GM21825 (cell line): Measurements from ENCODE around the gene NDRG4.

Source experiments
- ATAC-seq: cut with Tn5 transposase; IDR thresholded peaks from one replicate; pipeline ENCODE4 v1.9.1; 2021; ENCODE audit warnings: mild to moderate bottlenecking, moderate library complexity; ENCODE audit not compliant: unreplicated experiment

NDRG4 gene

DNA sequence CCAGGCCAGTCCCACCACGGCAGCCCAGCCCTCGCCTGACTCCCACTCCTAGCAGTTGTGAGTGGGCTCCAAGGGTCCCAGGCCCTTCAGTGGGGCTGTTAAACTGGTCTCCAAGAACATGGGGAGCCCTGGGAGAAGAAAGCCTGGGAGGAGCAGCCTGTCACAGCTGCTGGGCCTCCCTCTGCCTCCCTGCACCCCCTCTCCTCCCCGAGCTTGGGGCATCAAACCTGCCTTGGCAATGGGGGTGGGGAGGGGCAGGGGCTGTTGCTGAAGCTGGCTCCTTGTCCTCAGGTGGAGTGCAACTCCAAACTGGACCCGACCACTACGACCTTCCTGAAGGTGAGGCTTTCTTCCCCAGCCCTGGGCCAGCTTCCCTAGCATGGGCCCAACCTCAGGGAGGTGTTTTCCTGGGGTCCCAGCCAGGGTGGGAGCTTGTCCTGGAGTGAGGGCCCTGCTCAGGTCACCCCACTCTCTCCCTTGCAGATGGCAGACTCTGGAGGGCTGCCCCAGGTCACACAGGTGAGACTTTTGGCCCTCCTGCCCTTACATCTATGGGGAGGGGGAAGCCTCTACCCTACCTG is 8.8 kb downstream of the NDRG4 start:
- ATAC-seq, result no peak

GRCh38 chr16:58509256-58510096 is 9.5 kb downstream of the NDRG4 start:
- no peak for ATAC-seq

DNA sequence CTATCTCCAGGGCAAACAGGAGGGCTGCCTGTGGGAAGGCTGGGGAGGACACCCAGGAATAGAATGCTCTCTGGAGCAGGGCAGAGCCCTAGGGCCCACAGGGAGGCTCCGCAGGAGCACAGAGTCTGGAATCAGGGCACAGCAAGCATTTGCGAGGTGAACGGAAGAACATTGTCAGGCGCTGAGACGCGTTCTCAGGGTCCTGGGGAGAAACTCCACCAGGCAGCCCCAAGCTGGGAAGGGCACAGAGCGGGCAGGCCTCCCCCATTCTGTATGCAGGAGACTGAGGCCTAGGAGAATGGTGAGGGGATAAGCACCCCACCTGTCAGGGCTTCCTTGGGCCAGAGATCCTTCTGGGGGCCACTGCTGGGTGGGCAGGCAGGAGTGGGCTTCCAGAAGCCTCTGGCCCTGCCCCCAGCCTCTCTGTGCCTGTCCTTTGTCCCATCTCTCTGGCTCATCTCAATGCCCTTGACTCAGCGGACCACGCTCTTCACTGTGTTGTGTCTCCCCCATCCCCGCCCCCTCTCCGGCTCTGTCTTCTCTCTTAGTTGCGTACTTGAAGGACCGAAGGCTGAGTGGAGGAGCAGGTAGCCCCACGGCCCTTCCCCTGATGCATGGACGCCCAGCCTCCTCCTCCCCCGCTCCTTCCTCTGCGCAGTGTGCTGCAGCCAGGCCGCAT is 10.3 kb downstream of the NDRG4 start:
- ATAC-seq, result no peak

DNA sequence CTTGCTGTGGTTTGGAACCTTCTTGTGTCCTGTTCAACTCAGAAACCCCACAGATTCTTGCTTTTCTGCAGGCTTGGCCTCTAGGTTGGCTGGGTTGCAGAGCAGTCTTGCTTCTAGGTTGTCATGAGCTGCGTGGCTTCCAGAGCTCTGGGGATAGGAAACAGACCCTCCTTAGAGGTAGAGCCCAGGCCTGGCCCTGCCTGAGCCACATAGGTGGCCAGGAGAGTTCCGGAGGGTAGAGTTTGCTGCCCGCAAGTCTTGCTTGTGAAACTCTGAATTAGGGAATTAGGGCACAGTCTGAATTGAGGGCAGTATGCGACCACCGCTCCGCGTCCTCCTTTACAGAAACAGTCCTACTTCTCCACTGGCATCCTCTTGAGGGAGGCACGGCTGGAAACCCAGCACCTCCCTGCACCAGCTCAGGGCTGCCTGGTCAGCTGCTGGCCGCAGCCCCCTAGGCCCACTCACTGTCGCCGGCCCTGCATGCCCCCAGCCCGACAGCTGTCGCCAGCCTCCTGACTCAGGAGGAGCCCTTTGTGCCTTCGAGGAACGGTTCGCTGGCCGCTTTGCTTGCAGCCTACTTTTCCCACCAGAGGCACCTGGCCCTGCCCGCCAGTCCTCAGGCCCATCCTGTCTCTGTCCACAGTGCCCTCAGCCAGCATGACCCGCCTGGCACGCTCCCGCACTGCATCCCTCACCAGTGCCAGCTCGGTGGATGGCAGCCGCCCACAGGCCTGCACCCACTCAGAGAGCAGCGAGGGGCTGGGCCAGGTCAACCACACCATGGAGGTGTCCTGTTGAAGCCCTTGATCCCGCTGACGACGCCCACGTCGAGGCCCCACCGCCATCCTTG is 11.1 kb downstream of the NDRG4 start:
- no peak for ATAC-seq

GRCh38 chr16:58511933-58512815 is 12.2 kb downstream of the NDRG4 start:
- ATAC-seq, result no peak

DNA sequence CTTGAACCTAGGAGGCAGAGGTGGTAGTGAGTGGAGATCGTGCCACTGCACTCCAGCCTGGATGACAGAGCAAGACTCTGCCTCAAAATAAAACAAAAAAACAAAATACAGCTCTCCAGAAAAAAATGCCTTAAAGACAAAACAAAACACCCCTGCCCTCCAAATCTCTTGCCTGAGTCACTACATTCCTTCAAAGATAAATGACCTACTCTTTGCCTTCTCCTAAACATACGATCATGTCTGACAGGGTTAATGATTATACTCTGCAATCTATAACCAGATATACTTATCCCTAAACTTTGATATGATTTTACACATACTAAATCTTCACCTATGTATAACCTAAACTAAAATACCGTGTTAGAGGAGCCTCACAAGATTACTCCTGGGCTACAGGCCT is 13.9 kb downstream of the NDRG4 start:
- no peak for ATAC-seq

DNA sequence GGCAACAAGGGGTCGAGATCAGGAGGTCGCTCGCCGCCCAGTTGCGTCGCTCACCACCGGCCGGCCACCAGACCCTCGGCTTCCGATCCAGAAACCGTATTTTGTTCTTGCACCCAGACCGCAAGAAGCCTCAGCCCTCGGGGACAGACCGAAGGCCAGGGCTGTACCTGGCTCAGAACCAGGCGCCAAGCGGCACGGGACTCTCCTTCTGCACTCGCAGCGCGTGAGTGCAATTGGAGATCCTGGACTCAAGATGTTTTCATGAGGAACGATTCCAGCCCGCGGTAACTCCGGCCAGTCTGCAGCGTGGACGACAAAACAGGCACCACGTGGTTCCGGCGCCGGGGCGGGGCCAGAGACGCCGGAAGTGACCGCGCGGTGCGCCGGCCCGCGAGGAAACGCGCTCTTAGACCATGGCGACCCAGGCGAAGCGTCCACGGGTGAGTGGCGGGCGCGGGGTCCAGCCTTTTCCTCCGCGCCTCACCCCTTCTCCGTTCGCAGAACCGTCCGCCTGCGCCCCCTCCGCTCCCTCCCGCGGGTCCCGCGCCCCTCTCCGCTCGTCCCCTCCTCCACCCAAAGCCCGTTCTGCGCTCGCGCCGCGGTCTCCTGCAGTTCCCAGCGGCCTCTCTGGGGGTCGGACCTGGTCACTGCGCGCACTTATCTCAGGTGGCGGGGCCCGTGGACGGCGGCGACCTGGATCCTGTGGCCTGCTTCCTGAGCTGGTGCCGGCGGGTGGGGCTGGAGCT is 15.4 kb downstream of the NDRG4 start, which contains the start of gene SETD6:
Gene SETD6 (plus strand): TSS at position 393 of the 746 bp plus-strand sequence. CDS start 21 bp downstream, at position 414.
- ATAC-seq, result peak; percentile 67

DNA sequence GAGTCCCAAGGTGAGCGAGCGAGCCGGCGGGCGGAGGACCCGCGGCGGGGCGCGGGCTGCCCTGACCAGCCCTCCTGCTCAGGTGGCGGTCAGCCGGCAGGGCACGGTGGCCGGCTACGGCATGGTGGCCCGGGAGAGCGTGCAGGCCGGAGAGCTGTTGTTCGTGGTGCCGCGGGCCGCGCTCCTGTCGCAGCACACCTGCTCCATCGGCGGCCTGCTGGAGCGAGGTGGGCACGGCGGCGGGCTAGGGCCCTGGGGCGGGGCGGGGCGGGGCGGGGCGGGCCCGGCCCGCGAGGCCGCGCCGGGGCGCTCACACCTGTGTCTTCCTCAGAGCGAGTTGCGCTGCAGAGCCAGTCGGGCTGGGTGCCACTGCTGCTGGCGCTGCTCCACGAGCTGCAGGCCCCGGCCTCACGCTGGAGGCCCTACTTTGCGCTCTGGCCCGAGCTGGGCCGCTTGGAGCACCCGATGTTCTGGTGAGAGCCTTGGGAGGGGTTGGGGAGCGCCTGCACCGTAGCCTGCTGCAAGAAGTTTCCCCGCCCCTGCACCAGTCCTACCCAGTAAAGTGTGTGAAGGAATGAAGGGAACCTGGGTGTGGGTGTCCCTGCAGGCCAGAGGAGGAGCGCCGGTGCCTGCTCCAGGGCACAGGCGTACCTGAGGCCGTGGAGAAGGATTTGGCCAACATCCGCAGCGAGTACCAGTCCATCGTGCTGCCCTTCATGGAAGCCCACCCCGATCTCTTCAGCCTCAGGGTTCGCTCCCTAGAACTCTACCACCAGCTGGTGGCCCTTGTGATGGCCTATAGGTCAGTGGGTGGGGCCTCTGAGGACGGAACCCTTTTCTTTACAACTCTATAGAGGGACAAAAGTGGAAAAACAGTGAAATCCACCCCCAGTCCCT is 16.2 kb downstream of the NDRG4 start:
- ATAC-seq, result peak; percentile 36

- no peak for ATAC-seq
Observed at GRCh38 chr16:58516768-58517107, 16.8 kb downstream of the NDRG4 start.

GRCh38 chr16:58518083-58518979 is 18.4 kb downstream of the NDRG4 start:
- ATAC-seq, result peak; percentile 36

- ATAC-seq, result no peak
Observed at GRCh38 chr16:58518980-58519368, 19.0 kb downstream of the NDRG4 start.

DNA sequence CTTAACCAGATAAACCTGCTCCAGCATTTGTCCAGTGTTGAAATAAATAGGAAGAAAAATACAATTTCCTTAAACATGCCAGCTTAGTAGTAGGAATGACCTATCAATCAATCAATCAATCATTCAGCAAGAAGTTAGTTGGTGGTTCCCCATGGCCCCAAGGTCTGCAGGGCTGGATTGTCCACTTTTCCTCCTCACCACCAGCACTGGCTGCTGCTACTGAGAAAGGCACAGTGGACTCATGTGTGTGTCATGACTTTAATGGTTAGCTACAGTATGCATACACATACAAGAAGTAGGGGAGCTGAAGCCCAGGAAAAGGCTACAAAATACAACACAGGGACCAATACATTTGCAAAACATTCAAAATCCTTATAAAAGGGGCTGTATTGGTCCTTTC is 19.8 kb downstream of the NDRG4 start:
- ATAC-seq, result no peak

- no peak for ATAC-seq
Observed at GRCh38 chr16:58530179-58530578, 30.2 kb downstream of the NDRG4 start.

DNA sequence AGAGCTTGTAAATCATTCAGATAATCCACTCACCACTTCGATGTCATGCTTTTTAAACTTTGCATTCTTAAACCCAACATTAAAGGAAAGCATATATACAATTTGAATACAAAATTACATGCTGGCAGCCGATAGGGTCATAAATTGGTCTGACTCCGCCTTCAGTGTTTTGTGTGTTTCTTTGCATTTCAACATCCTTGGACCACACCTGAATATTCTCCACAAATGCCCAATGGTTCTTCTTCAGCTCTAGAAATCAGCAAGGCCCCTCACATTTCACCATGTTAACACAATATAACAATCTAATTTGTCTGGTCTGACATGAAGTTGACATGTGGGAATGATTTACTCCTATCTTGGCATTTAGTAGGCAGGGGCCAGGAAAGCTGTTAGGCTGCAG is 32.5 kb downstream of the NDRG4 start:
- ATAC-seq, result no peak

DNA sequence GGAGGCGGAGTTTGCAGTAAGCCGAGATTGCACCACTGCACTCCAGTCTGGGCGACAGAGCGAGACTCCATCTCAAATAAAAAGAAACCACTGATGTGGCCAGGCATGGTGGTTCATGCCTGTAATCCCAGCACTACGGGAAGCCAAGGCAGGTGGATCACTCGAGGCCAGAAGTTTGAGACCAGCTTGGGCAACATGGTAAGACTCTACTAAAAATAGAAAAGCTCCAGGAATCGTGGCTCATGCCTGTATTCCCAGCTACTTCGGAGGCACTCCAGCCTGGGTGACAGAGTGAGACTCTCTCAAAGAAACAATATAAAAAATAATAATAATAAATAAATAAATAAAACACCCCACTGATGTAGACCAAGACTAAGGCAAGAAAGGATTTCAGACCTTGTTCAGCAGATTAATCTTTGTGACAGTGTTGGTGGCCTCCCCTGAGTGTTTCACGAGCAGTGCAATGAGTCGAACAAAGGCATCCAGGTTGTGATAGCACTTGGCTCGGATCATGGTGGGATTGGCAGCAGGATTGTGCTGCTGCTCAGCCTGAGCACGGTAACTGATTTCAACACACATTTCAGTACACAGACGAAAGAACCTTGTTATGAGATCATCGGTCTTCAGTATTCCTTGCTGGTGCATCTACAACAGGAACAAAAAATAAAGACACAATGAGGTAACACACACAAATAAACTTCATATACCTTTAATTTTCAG is 34.0 kb downstream of the NDRG4 start:
- ATAC-seq, result no peak

DNA sequence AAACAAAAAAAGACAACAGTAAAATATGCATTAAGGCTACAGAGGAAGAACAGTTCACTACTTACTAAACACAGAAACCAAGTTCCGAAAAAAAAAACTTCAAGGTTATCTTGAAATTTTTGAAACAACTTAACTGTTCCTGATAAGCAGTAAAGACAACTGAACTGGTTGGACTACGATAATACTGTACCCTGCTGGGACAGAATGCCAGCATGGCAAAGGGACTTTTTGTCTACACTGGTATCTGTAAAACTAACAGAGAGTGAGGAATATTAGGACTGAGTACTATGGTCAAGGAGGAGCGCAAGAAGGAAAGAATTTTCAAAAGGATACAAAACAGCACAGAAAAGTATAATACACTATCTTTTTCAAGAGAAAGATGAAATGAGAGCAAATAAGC is 35.2 kb downstream of the NDRG4 start:
- ATAC-seq, result no peak

- no peak for ATAC-seq
Observed at GRCh38 chr16:58536278-58536677, 36.3 kb downstream of the NDRG4 start.
